Measurements from ENCODE around the gene NXPE3.

The NXPE3 gene

DNA sequence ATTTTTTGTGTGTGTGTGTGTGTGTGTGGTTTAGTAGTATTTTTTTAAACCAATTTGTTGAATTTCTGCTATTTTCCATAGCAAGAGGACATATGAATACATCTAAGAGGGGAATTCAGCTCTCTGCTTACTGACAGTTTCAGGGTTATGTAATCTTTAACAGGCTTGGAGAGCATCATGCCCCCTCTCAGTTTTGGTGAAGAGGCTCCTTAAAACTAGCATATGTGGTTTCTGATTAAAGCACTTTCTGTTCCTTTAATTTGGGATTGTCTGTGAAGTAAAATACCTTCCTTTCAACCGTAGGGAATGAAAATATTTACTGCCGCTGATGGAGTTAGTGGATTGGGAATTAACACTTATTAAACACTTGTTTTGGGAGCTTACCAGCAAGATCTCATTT lies 50.9 kb downstream of the NXPE3 start:
- DNase-seq = no peak

DNA sequence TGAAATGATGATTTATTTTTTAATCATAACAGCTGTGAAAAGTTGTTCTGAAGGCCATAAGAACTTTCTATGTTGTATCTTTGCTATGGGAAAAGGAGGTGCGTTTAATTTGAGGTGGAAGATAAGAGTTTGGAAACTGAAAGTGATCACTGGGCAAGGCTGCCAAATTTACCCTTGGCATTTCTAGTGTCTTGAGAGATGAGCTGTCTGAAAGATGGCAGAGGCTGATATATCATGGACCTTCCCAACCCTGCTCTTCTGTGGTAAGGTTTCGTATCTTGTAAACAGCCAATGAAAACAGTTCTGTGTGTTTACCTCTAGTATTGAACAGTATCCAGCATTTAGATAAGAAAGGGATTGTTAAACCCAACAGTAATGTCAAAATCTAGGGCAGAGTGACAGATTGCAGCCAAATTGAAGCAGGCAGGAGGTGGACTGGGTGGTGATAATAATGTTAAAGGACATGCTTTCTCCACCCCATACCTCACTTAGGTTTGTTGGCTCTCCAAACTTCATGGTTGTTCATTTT lies 54.5 kb downstream of the NXPE3 start:
- no peak for DNase-seq

DNA sequence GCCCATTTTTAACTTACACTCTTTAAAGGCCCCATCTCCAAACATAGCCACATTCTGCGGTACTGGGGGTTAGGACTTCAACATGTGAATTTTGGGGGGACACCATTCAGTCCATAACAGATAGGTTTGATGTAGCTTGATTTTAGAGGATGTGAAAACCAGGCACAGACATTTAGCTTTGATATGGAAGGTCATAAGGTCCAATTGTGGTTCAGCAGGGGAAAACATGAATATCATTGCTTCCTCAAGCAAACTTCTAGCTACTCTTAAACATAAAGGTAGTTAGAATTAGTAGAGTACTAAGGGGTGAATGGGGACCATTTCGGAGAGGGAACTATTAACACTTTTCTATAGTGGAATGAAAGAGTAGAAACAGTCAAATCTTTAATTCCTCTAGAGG lies 56.7 kb downstream of the NXPE3 start:
- DNase-seq = no peak

- DNase-seq = no peak
Measured at GRCh38 chr3:101836160-101836559, 57.1 kb downstream of the NXPE3 start.

DNA sequence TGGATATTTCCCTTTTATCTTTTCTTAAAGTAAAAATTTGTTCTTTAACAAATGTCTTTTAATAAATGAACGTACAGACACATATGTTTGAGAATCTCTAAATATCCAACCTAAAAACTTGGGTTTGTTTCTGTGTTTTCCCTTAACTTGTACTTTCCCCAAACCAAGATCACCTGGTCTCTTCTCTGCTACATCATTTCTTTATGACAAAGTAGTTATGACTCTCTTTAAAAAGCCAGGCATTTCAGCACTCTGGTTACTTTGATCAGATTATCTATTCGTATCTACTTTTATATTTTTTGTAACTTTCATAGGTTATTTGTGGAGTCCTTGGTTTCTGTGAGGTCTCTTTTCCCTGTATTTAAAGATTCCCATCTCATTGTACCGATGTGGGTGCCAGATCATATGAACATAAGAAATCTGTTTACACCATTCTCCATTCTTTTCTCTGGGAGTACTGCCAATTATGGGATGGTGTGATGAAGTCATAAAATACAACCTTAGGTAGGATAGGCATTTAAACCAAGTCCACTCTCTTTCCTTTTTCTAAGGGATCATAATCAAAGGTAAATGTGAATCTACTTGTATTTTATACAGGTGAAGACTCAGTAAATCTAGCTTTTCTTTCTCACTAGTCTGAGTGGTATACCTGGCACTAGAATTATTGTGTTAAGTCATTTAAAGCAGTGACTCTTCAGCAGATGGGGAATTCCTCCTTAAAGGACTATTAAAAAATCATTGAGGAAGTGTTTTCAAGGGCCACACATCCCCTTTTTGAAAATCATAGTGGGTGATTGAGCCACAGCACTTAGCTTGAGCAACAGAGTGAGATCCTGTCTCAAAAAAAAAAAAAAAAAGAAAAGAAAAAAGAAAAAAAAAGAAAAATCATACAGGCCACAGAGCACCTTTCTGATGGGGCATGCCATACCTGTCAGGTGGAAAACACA lies 57.9 kb downstream of the NXPE3 start:
- no peak for DNase-seq

- DNase-seq = no peak
Measured at GRCh38 chr3:101838691-101839090, 59.7 kb downstream of the NXPE3 start.

GRCh38 chr3:101840066-101840465 lies 61.1 kb downstream of the NXPE3 start:
- DNase-seq = no peak

DNA sequence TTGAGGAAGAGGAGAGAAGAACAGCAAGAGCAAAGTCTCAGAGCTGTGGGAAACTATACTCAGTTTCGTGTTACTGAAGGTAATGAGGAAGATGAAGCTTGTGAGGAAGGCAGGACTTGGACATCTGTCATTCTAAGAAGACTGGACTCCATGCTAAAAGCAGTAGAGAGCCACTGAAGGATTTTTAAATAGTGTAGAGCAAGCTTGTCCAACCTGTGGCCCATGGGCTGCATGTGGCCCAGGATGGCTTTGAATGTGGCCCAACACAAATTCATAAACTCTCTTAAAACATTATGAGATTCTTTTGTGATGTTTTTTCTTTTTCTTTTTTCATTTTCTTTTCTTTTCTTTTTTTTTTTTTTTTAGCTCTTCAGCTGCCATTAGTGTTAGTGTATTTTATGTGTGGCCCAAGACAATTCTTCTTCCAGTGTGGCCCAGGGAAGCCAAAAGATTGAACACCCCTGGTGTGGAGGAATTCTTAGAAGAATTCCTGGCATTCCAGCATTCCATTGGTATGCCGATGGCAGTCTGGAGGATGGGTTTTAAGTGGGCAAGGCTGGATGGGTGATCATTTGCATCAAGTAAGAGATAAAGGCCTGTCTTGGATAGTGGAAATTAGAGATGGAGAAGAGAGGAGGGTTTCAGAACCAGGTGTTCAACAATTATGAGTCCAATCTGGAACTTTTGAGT lies 63.4 kb downstream of the NXPE3 start:
- no peak for DNase-seq

- no peak for DNase-seq
Measured at GRCh38 chr3:101842935-101843330, 63.9 kb downstream of the NXPE3 start.

- no peak for DNase-seq
Measured at GRCh38 chr3:101845425-101845824, 66.4 kb downstream of the NXPE3 start.

DNA sequence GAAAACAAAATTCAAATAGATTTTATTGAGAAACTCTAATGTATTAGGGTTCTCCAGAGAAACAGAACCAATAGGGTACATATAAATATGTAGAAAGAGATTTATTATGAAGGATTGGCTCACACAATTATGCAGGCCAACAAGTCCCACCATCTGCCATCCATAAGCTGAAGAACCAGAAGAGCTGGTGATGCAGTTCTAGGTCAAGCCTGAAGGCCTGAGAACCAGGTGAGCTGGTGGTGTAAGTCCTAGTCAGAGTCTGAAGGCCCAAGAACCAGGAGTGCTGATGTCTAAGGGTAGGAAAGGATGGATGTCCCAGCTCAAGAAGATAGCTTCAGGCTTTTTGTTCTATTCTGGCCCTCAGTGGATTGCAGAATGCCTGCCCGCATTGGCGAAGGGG lies 67.7 kb downstream of the NXPE3 start:
- DNase-seq = no peak

- no peak for DNase-seq
Measured at GRCh38 chr3:101847328-101847727, 68.3 kb downstream of the NXPE3 start.

- DNase-seq = no peak
Measured at GRCh38 chr3:101848326-101848725, 69.3 kb downstream of the NXPE3 start.

DNA sequence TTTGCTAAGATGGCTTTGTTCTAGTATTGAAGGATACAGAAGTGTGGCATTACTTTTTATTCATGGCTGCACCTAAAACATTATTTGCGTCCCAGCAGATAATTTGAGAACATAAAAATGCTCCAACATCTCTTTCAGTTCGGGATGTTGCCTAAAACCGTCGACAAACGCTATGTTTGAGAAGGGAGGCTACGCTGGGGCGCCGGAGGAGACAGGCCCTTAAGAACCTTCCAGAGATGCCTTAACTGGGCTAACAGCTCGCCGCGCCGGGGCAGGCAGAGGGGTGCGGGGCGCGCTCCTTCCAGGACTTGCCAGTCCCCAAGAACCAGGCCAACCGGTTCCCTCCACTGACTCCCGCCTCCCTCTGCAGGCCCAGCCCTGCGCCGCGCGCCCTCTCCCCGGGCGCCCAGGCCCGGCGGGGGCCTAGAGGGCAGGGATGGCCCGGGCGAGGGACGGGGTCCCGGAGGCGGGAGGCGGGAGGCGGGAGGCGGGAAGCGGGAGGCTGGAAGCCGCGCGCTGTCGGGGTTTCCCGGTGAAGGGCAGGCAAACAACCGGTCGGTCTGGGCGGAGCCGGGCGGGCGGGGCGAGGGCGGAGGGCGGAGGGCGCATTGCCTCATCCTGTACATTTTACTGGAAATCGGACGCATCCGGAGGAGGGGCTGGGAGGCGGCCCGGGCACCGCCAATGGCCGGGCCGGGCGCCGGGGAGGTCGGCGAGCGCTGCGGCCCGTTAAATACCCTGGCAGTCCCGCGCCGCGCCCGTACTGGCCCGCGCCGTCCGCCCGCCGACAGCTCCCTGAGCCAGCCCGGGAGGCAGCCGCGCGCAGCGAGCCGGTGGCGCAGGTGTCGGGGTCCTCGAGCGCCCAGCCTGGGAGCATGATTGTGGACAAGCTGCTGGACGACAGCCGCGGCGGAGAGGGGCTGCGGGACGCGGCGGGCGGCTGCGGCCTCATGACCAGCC lies 70.0 kb downstream of the NXPE3 start, which contains the start of gene NFKBIZ:
Gene NFKBIZ (plus strand): TSS at position 761 of the 960 bp plus-strand sequence. CDS start 115 bp downstream, at position 876.
- DNase-seq = peak; percentile 92

DNA sequence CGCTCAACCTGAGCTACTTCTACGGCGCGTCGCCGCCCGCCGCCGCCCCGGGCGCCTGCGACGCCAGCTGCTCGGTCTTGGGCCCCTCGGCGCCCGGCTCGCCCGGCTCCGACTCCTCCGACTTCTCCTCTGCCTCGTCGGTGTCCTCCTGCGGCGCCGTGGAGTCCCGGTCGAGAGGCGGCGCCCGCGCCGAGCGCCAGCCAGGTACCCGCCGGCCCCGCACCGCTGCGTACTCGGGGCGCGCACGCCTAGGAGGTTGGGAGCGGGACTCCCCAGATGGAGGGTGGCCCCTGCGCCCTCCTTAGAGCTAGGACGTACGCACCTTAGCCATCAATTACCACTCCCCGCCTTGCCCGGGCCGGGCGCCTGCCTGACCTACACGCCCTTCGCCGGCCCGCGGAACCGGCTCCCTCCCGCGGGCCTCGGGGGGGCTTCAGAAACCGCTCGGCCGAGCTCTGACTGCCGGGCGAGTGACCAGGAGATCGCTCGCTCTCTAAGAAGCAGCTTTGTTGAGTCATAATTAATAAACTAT lies 70.8 kb downstream of the NXPE3 start:
- peak; percentile 52 for DNase-seq

GRCh38 chr3:101850246-101851051 lies 71.4 kb downstream of the NXPE3 start:
- DNase-seq = peak; percentile 81

GRCh38 chr3:101851072-101851770 lies 72.2 kb downstream of the NXPE3 start:
- DNase-seq = peak; percentile 37

DNA sequence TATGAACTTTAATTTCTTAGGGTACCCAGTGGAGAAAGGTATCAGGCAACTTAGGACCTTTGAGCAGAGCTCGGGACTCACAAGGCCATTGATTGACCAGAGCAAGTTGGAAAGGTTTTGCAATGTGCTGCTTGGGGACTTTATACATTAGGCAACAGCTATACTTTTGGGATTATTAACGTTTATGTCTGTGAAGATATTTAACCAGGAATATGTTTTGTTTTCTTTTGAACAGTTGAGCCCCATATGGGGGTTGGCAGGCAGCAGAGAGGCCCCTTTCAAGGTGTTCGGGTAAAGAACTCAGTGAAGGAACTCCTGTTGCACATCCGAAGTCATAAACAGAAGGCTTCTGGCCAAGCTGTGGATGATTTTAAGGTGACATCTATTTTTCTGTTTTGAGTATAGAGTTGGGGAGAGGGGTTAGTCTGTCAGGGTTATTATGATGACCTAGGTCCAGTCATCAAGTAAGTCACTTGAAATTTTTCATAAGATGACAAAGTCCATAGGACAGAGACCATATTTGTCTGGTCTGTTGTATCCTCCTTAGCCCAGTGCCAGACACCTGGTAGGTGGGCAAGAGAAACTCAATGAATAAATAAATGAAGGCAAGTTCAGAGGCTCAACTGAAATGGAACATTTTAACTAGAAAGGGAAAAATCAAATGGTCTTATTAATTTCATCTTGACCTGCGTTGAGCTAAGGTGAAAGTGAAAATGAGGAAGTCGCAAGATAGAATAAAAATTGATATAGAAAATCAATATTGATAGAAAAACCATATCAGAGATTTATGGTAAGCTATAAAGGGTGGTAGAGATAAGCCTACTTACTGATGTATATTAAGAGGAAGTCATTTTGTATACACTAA lies 73.1 kb downstream of the NXPE3 start:
- no peak for DNase-seq

GRCh38 chr3:101852983-101853840 lies 74.2 kb downstream of the NXPE3 start:
- DNase-seq = no peak

All from CD4-positive, alpha-beta T cell treated with Interleukin-4 for 4 hours (primary cell).